NCI-H2107 (cell line): ENCODE results near the gene ATP5MC3.

ENCODE experiments used
- DNase-seq: peaks from one replicate; lab custom pipeline; 2025; lab: John Stamatoyannopoulos, UW

ATP5MC3 gene

GRCh38 chr2:175167792-175168563, 13.5 kb downstream of the ATP5MC3 start, which contains the start of gene ATF2:
Gene ATF2 (minus strand): TSS chr2:175168203. CDS start chr2:175136443, 31,760 bp downstream.
- DNase-seq, result peak; percentile 96

- DNase-seq, result no peak
Observed at GRCh38 chr2:175167076-175167791, 14.3 kb downstream of the ATP5MC3 start.

GRCh38 chr2:175166216-175166824, 15.2 kb downstream of the ATP5MC3 start:
- DNase-seq, result no peak

GRCh38 chr2:175164235-175164634, 17.3 kb downstream of the ATP5MC3 start:
- no peak for DNase-seq

- no peak for DNase-seq
Observed at GRCh38 chr2:175158894-175159293, 22.6 kb downstream of the ATP5MC3 start.

- no peak for DNase-seq
Observed at GRCh38 chr2:175156534-175156933, 25.0 kb downstream of the ATP5MC3 start.

- no peak for DNase-seq
Observed at GRCh38 chr2:175154661-175155082, 26.8 kb downstream of the ATP5MC3 start.

- no peak for DNase-seq
Observed at GRCh38 chr2:175152242-175152641, 29.3 kb downstream of the ATP5MC3 start.

- no peak for DNase-seq
Observed at GRCh38 chr2:175151791-175152190, 29.7 kb downstream of the ATP5MC3 start.

- no peak for DNase-seq
Observed at GRCh38 chr2:175147186-175147585, 34.3 kb downstream of the ATP5MC3 start.

GRCh38 chr2:175143678-175144077, 37.8 kb downstream of the ATP5MC3 start:
- no peak for DNase-seq

- no peak for DNase-seq
Observed at GRCh38 chr2:175143191-175143590, 38.3 kb downstream of the ATP5MC3 start.

- DNase-seq, result no peak
Observed at GRCh38 chr2:175140332-175140731, 41.2 kb downstream of the ATP5MC3 start.

- no peak for DNase-seq
Observed at GRCh38 chr2:175137793-175138192, 43.7 kb downstream of the ATP5MC3 start.

GRCh38 chr2:175136334-175137215, 44.9 kb downstream of the ATP5MC3 start:
- DNase-seq, result no peak

- DNase-seq, result no peak
Observed at GRCh38 chr2:175135862-175136261, 45.6 kb downstream of the ATP5MC3 start.

GRCh38 chr2:175135177-175135576, 46.3 kb downstream of the ATP5MC3 start:
- no peak for DNase-seq

- DNase-seq, result no peak
Observed at GRCh38 chr2:175131252-175131651, 50.3 kb downstream of the ATP5MC3 start.

- DNase-seq, result no peak
Observed at GRCh38 chr2:175126661-175127060, 54.8 kb downstream of the ATP5MC3 start.
